ENCODE measurements around the gene ZNF474. TPM values are rescaled to one million over a fixed set of nuclear protein-coding genes. Genes with fewer than 3 reads are reported as not detected.

The ZNF474 gene
- total RNA-seq, 2 experiments from 2014 or later = 0.28 TPM; not detected in 1

GRCh38 chr5:122085041-122085440, 44.3 kb upstream of the ZNF474 start:
- Mint-ChIP-seq H3K9me3 (no peaks in the 10 kb centered on the region), H3K4me1 (ENCODE audit: low read depth) (no peaks in the 10 kb centered on the region), H3K27ac (no peak overlapping the region), H3K27me3 (peaks cover 9% of the 10 kb centered on the region), H3K36me3 (ENCODE audit: low read depth) (no peaks in the 10 kb centered on the region), H3K4me3 (no peak overlapping the region)
- H3K4me1 ChIP-seq (ENCODE audit: insufficient read depth, low read length) = no peaks in the 10 kb centered on the region
- H3K36me3 ChIP-seq (ENCODE audit: insufficient read depth, low read length) = no peaks in the 10 kb centered on the region
- no peaks in the 10 kb centered on the region for H3K9me3 ChIP-seq (ENCODE audit: control insufficient read depth in 1 of 2, insufficient read depth in 1 of 2, low read length in 2 of 2)
- ATAC-seq (ENCODE audit: poor library complexity) = no peak
- TF ChIP-seq CTCF (IDR thresholded peaks at IDR 0.05) = no peak
- ChIA-PET POLR2A (no interaction called here), CTCF (no interaction called here)
- H3K4me3 ChIP-seq (ENCODE audit: low read length) = no peak overlapping the region
- DNase-seq = no peak
- intact Hi-C loops (cut with DNase I, micrococcal nuclease) = no loop called here
- H3K27ac ChIP-seq (ENCODE audit: low read depth in 1 of 2, low read length in 2 of 2) = no peak overlapping the region
- H3K27me3 ChIP-seq (ENCODE audit: control insufficient read depth in 1 of 2, insufficient read depth in 2 of 2, low read length in 2 of 2) = peaks cover 0 to 7% of the 10 kb centered on the region in 2 experiments

GRCh38 chr5:122089096-122090013, 40.0 kb upstream of the ZNF474 start:
- Histone ChIP-seq H3K9me3 (ENCODE audit: control insufficient read depth in 1 of 2, insufficient read depth in 1 of 2, low read length in 2 of 2) (no peaks in the 10 kb centered on the region), H3K27me3 (ENCODE audit: control insufficient read depth in 1 of 2, insufficient read depth in 2 of 2, low read length in 2 of 2) (no peaks in the 10 kb centered on the region), H3K27ac (ENCODE audit: low read depth in 1 of 2, low read length in 2 of 2) (no peak overlapping the region), H3K4me3 (ENCODE audit: low read length) (no peak overlapping the region), H3K36me3 (ENCODE audit: insufficient read depth, low read length) (no peaks in the 10 kb centered on the region), H3K4me1 (ENCODE audit: insufficient read depth, low read length) (no peaks in the 10 kb centered on the region)
- CTCF ChIA-PET = no interaction called here
- Mint-ChIP-seq H3K27ac (no peak overlapping the region), H3K36me3 (ENCODE audit: low read depth) (no peaks in the 10 kb centered on the region), H3K9me3 (no peaks in the 10 kb centered on the region), H3K4me3 (no peak overlapping the region), H3K27me3 (no peaks in the 10 kb centered on the region), H3K4me1 (ENCODE audit: low read depth) (no peaks in the 10 kb centered on the region)
- ATAC-seq (ENCODE audit: poor library complexity) (no peak), DNase-seq (no peak)
- POLR2A ChIA-PET = no interaction called here
- intact Hi-C loops (cut with DNase I, micrococcal nuclease) = no loop called here
- no peak for TF ChIP-seq CTCF (IDR thresholded peaks at IDR 0.05)

- no peaks in the 10 kb centered on the region for H3K9me3 ChIP-seq (ENCODE audit: control insufficient read depth in 1 of 2, insufficient read depth in 1 of 2, low read length in 2 of 2)
Measured at GRCh38 chr5:122091936-122092600, 37.3 kb upstream of the ZNF474 start.

More at GRCh38 chr5:122091936-122092600, 37.3 kb upstream of the ZNF474 start:
- H3K4me1 ChIP-seq (ENCODE audit: insufficient read depth, low read length) = no peaks in the 10 kb centered on the region
- no peak overlapping the region for H3K27ac ChIP-seq (ENCODE audit: low read depth in 1 of 2, low read length in 2 of 2)
- no peak for TF ChIP-seq CTCF (IDR thresholded peaks at IDR 0.05)
- Mint-ChIP-seq H3K4me1 (ENCODE audit: low read depth) (no peaks in the 10 kb centered on the region), H3K27ac (no peak overlapping the region), H3K36me3 (ENCODE audit: low read depth) (no peaks in the 10 kb centered on the region), H3K9me3 (no peaks in the 10 kb centered on the region), H3K4me3 (no peak overlapping the region), H3K27me3 (no peaks in the 10 kb centered on the region)
- ChIA-PET CTCF (no interaction called here), POLR2A (no interaction called here)
- H3K27me3 ChIP-seq (ENCODE audit: control insufficient read depth in 1 of 2, insufficient read depth in 2 of 2, low read length in 2 of 2) = no peaks in the 10 kb centered on the region
- no peak overlapping the region for H3K4me3 ChIP-seq (ENCODE audit: low read length)
- intact Hi-C loops (cut with DNase I, micrococcal nuclease) = no loop called here
- DNase-seq (no peak), ATAC-seq (ENCODE audit: poor library complexity) (no peak)
- H3K36me3 ChIP-seq (ENCODE audit: insufficient read depth, low read length) = no peaks in the 10 kb centered on the region

Data from CD4-positive, alpha-beta T cell (primary cell).